Measurements from ENCODE around the gene CA11. TPM values are rescaled to one million over a fixed set of nuclear protein-coding genes. Genes with fewer than 3 reads are reported as not detected.

The CA11 gene
- total RNA-seq, 1 donor from 2014 or later: 9.5 TPM

GRCh38 chr19:48608798-48609263, 37.2 kb downstream of the CA11 start:
- H3K4me3 Mint-ChIP-seq (ENCODE audit: unreplicated experiment): no peak overlapping the region

GRCh38 chr19:48607359-48607755, 38.6 kb downstream of the CA11 start:
- H3K4me1 Mint-ChIP-seq (ENCODE audit: low read depth, unreplicated experiment): no peaks in the 10 kb centered on the region
- H3K4me3 ChIP-seq (ENCODE audit: insufficient read depth, low read depth, low read length): no peak overlapping the region
- DNase-seq (ENCODE audit: low read depth): no peak
- H4K20me1 ChIP-seq (ENCODE audit: insufficient read depth, low read length): no peaks in the 10 kb centered on the region
- H3K27me3 Mint-ChIP-seq (ENCODE audit: low read depth, unreplicated experiment): no peaks in the 10 kb centered on the region
- H3K27ac Mint-ChIP-seq (ENCODE audit: unreplicated experiment): no peak overlapping the region
- H2AFZ ChIP-seq (ENCODE audit: low read depth, low read length): no peak overlapping the region
- peaks cover 1% of the 10 kb centered on the region for H3K36me3 Mint-ChIP-seq (ENCODE audit: low read depth, unreplicated experiment)
- no peaks in the 10 kb centered on the region for H3K4me1 ChIP-seq (ENCODE audit: insufficient read depth, low read length)
- FAIRE-seq: no peak
- no peaks in the 10 kb centered on the region for H3K9me3 Mint-ChIP-seq (ENCODE audit: unreplicated experiment)
- TF ChIP-seq CTCF (IDR thresholded peaks at IDR 0.05; ENCODE audit: insufficient read depth, low read depth, low read length) (no peak), EZH2 (IDR thresholded peaks at IDR 0.05; ENCODE audit: insufficient read depth, low read length) (no peak)
- no peak overlapping the region for H3K4me3 Mint-ChIP-seq (ENCODE audit: unreplicated experiment)
- no peak overlapping the region for H3K27ac ChIP-seq (ENCODE audit: low read depth, low read length)
- no peak overlapping the region for H3K4me2 ChIP-seq (ENCODE audit: low read length)
- no peaks in the 10 kb centered on the region for H3K9me3 ChIP-seq (ENCODE audit: insufficient read depth, low read depth, low read length)
- H3K79me2 ChIP-seq (ENCODE audit: insufficient read depth, low read length): no peaks in the 10 kb centered on the region
- H3K36me3 ChIP-seq (ENCODE audit: insufficient read depth, low read length): no peaks in the 10 kb centered on the region
- H3K27me3 ChIP-seq (ENCODE audit: insufficient read depth, low read length): no peaks in the 10 kb centered on the region
- no peak overlapping the region for H3K9ac ChIP-seq (ENCODE audit: low read length)

More at GRCh38 chr19:48608798-48609263, 37.2 kb downstream of the CA11 start:
- H3K4me2 ChIP-seq (ENCODE audit: low read length): peak overlapping the region; percentile 46
- no peaks in the 10 kb centered on the region for H3K27me3 ChIP-seq (ENCODE audit: insufficient read depth, low read length)
- H3K27ac ChIP-seq (ENCODE audit: low read depth, low read length): no peak overlapping the region
- Mint-ChIP-seq H3K4me1 (ENCODE audit: low read depth, unreplicated experiment) (peaks cover 3% of the 10 kb centered on the region), H3K9me3 (ENCODE audit: unreplicated experiment) (no peaks in the 10 kb centered on the region), H3K27me3 (ENCODE audit: low read depth, unreplicated experiment) (no peaks in the 10 kb centered on the region), H3K36me3 (ENCODE audit: low read depth, unreplicated experiment) (no peaks in the 10 kb centered on the region), H3K27ac (ENCODE audit: unreplicated experiment) (no peak overlapping the region)
- H3K9ac ChIP-seq (ENCODE audit: low read length): no peak overlapping the region
- peaks cover 2% of the 10 kb centered on the region for H4K20me1 ChIP-seq (ENCODE audit: insufficient read depth, low read length)
- peak overlapping the region; percentile 84 for H2AFZ ChIP-seq (ENCODE audit: low read depth, low read length)
- TF ChIP-seq CTCF (IDR thresholded peaks at IDR 0.05; ENCODE audit: insufficient read depth, low read depth, low read length) (peak; percentile 41), EZH2 (IDR thresholded peaks at IDR 0.05; ENCODE audit: insufficient read depth, low read length) (no peak)
- H3K9me3 ChIP-seq (ENCODE audit: insufficient read depth, low read depth, low read length): no peaks in the 10 kb centered on the region
- FAIRE-seq: no peak
- H3K79me2 ChIP-seq (ENCODE audit: insufficient read depth, low read length): no peaks in the 10 kb centered on the region
- H3K4me3 ChIP-seq (ENCODE audit: insufficient read depth, low read depth, low read length): no peak overlapping the region
- H3K36me3 ChIP-seq (ENCODE audit: insufficient read depth, low read length): no peaks in the 10 kb centered on the region
- no peaks in the 10 kb centered on the region for H3K4me1 ChIP-seq (ENCODE audit: insufficient read depth, low read length)
- DNase-seq (ENCODE audit: low read depth): no peak

DNA sequence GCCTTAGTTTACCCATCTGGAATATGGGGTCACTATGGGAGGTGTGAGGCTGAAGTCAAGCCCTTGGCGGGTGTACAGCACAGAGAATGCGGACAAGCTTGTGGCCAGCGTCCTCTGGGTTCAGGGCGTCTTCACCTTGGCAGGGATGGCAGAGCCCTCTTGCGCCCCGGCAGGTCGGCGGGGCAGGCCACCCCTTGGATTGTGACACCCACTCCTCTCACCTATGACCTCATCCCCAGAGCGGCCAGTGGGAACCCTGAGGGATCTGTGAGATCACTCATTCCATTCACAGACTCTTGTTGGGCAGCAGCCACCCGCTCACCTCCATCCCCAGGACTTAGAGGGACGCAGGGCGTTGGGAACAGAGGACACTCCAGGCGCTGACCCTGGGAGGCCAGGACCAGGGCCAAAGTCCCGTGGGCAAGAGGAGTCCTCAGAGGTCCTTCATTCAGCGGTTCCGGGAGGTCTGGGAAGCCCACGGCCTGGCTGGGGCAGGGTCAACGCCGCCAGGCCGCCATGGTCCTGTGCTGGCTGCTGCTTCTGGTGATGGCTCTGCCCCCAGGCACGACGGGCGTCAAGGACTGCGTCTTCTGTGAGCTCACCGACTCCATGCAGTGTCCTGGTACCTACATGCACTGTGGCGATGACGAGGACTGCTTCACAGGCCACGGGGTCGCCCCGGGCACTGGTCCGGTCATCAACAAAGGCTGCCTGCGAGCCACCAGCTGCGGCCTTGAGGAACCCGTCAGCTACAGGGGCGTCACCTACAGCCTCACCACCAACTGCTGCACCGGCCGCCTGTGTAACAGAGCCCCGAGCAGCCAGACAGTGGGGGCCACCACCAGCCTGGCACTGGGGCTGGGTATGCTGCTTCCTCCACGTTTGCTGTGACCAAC, 39.3 kb downstream of the CA11 start, which contains the start of gene SPACA4:
TSS of gene SPACA4 (plus strand) at position 280 of the 896 bp plus-strand sequence. CDS start at position 517, 237 bp downstream.
- no peaks in the 10 kb centered on the region for H3K9me3 Mint-ChIP-seq (ENCODE audit: unreplicated experiment)
- Histone ChIP-seq H3K4me3 (ENCODE audit: insufficient read depth, low read depth, low read length) (no peak within 1 kb of the TSS), H3K27me3 (ENCODE audit: insufficient read depth, low read length) (no peaks in the 10 kb centered on the region), H3K9ac (ENCODE audit: low read length) (no peak within 1 kb of the TSS), H3K36me3 (ENCODE audit: insufficient read depth, low read length) (no peaks in the 10 kb centered on the region), H2AFZ (ENCODE audit: low read depth, low read length) (no peak within 1 kb of the TSS), H3K9me3 (ENCODE audit: insufficient read depth, low read depth, low read length) (no peaks in the 10 kb centered on the region), H3K4me2 (ENCODE audit: low read length) (no peak within 1 kb of the TSS), H4K20me1 (ENCODE audit: insufficient read depth, low read length) (no peaks in the 10 kb centered on the region), H3K79me2 (ENCODE audit: insufficient read depth, low read length) (no peaks in the 10 kb centered on the region), H3K4me1 (ENCODE audit: insufficient read depth, low read length) (no peaks in the 10 kb centered on the region), H3K27ac (ENCODE audit: low read depth, low read length) (no peak within 1 kb of the TSS)
- TF ChIP-seq CTCF (IDR thresholded peaks at IDR 0.05; ENCODE audit: insufficient read depth, low read depth, low read length) (no peak), EZH2 (IDR thresholded peaks at IDR 0.05; ENCODE audit: insufficient read depth, low read length) (no peak)
- no peaks in the 10 kb centered on the region for H3K4me1 Mint-ChIP-seq (ENCODE audit: low read depth, unreplicated experiment)
- peaks cover 1% of the 10 kb centered on the region for H3K36me3 Mint-ChIP-seq (ENCODE audit: low read depth, unreplicated experiment)
- H3K27me3 Mint-ChIP-seq (ENCODE audit: low read depth, unreplicated experiment): no peaks in the 10 kb centered on the region
- H3K27ac Mint-ChIP-seq (ENCODE audit: unreplicated experiment): no peak within 1 kb of the TSS
- no peak within 1 kb of the TSS for H3K4me3 Mint-ChIP-seq (ENCODE audit: unreplicated experiment)
- DNase-seq (ENCODE audit: low read depth) (no peak), FAIRE-seq (no peak)
